H54 (cell line): ENCODE measurements around the gene SMOC1.
A peak's percentile ranks its signal among the peaks of the same experiment; 100 is the strongest.

ENCODE experiments used
- DNase-seq: peaks from one replicate; pipeline ENCODE4 v3.0.0; 2011; ENCODE audit warnings: low spot score, mixed read lengths; ENCODE audit not compliant: insufficient read length
- FAIRE-seq: peaks from 3 replicates; lab custom pipeline; 2011; peaks lifted over from hg19 to GRCh38; lab: Jason Lieb, UNC
- POLR2A ChIP-seq: IDR thresholded peaks from 2 replicates; pipeline ENCODE4 v1.6.1; 2011; ENCODE audit warnings: low read depth, mild to moderate bottlenecking, low read length

The SMOC1 gene

DNA sequence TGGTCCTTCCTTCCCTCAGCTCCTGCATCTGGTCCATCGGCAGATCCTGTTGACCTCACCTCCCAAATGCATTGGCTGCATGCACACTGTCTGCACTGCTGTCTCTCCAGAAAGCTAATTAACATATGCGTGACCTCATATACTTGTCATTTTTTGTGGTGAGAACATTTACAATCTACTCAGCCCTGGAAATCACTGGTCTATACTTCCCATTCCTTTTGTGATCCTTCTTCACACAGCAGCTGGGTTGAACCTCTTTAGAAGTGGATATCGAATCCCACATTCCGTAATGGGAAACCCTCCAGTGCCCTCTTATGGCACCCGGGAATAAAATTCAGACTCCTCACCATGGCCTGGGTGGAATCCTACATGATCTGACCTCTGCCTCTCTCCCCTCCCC lies 45.0 kb downstream of the SMOC1 start:
- TF ChIP-seq POLR2A = no peak
- DNase-seq (no peak), FAIRE-seq (no peak)

DNA sequence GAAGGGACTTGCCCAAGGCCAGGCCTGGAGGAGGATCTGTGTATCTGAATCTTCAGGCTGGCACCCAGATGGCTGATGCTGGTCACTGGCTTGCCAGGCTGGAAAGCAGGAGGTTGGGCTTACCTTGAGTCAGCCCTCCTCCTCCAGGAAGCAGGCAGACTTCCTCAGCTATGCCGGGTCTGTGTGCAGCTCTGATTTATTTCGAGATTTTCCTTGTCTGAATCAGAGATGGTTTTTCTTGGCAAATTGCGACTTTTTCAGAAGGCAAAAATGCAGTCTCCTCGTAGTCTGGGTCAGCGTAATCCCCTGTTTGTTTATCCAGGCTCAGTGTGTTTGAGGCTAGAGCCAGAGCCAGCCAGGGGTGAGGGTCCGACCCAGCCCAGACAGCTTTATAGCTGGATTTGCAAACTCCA lies 48.9 kb downstream of the SMOC1 start:
- TF ChIP-seq POLR2A = no peak
- FAIRE-seq = no peak
- peak; percentile 13 for DNase-seq

DNA sequence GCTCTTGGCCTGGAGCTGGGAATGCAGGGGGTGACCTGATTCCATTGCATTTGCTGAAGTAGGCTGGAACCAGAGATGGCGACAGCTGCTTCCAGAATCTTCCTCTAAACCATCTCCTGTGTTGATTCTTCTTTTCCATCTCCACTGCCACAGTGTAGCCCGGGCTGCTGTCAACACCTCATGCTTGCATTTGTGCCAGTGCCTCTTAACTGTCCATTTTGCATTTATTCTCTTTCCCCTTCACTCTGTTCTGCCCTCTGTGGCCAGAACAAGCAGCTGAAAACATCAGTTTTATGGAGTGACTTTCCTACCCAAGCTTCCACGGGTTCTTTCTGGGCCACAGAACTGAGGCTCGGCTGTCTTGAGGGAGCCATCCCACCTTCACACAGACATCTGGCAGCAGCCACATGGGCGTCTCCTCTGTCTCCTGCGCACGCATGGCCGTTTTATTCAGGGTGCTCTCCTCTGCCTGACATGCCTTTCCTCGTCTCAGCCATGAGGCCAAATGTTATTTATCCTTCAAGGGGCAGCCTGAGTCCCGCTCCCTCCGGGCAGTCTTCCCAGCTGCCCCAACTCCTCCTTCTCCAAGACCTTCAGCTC lies 51.7 kb downstream of the SMOC1 start:
- FAIRE-seq (no peak), DNase-seq (no peak)
- TF ChIP-seq POLR2A = no peak

DNA sequence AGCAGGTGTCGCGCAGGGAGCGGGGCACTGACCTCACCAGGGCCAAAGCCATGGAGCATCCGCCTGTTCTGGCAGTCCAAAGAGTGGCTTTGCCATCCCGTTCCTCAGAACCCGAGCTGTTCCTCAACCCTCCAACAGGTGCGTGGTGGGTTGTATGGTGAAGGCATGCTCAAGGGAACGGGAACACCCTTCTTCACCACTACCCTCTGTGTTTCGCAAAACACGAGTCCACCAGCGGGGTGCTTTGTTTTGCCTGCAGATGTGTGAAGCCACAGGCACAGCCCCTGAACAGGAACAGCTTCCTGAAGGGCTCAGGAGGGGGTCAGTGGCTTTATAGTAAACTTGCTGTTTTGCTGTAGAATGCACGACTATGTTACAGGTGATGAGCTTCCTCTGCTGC lies 52.7 kb downstream of the SMOC1 start:
- FAIRE-seq = no peak
- no peak for TF ChIP-seq POLR2A
- no peak for DNase-seq

DNA sequence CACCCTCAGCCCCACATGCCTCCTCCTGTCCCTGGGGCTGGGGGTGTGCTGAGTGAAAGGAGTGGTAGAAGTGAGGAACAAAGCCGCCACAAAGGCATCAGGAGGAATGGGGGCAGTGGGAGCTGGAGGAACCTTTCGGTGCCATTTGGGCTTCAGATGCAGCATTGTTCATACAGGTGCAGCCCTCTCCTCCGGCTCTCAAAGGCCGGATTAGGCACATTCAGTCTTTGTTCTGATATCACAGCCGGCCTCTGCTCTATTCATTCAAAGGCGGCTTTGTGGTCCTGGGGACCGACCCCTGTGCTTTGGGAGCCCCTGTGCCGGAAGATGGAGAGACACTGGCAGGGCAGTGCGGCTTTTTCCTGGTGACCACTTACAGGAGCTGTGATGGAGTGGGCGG lies 53.2 kb downstream of the SMOC1 start:
- FAIRE-seq (no peak), DNase-seq (no peak)
- no peak for TF ChIP-seq POLR2A

DNA sequence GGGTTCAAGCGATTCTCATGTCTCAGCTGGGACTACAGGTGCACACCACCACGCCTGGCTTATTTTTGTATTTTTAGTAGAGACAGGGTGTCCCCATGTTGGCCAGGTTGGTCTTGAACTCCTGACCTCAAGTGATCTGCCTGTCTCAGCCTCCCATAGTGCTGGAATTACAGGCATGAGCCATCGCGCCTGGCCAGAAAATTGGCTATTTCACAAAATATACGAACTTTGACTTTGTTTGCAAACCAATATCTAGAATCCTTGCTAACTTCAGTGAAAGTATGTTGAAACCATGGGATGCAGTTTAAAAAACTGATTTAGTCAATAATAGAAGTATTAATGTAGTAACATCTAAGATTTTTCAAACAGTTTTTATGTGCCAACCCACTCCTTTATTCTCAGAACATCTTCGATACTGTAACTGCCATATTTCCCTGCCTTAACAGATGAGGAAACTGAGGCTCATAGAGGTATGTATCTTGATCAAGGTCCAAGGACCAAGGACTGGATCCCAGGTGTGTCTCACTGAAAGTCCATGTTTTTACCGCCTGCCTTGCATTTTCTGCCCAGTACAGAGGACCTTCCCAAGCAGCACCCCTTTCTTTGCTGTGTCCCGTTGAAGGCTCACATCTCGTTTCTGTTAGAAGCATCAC lies 54.5 kb downstream of the SMOC1 start:
- TF ChIP-seq POLR2A = no peak
- DNase-seq (no peak), FAIRE-seq (no peak)

DNA sequence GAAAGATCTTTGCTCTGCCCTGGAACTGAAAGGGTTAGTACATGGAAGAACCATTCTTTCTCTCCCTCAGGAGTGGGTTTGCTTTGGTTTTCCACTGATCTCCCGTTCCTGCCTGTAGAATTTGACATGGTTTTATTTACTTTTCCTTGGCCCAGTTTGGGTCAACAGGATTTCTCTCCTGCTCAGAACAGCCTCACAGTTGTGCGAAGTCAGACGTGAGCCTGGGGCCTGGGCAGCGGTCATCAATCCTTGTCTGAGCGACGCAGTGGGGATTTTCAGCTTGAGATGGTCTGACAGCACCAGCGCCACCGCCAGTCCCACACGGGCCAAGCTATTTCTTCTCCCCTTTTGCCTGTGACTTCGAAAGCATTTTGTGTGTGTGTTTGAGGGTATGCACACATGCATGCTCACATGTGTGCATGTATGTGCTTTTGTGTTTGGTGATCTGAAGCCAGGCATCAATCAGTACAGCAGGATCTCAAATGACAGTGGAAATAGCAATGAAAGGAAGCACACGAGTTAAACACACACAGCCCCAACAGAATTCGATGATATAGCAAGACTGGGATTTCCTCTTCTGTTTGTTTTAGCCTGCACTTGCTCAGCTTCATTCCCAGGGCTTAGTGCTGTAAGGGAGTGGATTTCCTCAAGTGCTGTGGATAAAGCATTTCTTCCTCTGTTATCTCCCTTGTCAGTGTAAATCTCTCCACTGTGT lies 58.3 kb downstream of the SMOC1 start:
- FAIRE-seq = no peak
- TF ChIP-seq POLR2A = no peak
- DNase-seq = no peak

DNA sequence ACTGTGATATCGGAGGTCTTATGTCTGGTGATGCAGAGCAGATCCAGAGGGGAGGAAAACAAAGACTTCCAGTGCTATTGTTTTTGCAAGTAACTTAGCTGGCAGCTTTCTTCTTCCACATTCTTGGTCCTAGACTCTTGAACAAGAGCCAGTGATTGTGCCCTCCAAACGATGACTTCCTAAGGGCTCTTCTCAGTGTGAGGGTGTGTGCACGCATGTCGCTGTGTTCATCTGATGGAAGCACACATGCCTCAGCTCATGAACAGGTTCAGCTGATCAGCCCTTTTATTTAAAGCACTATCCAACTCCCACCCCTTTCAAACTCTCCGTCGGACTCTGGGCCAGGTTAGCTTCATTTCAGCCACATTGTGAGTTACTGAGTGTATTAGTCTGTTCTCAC lies 59.5 kb downstream of the SMOC1 start:
- no peak for TF ChIP-seq POLR2A
- no peak for FAIRE-seq

DNA sequence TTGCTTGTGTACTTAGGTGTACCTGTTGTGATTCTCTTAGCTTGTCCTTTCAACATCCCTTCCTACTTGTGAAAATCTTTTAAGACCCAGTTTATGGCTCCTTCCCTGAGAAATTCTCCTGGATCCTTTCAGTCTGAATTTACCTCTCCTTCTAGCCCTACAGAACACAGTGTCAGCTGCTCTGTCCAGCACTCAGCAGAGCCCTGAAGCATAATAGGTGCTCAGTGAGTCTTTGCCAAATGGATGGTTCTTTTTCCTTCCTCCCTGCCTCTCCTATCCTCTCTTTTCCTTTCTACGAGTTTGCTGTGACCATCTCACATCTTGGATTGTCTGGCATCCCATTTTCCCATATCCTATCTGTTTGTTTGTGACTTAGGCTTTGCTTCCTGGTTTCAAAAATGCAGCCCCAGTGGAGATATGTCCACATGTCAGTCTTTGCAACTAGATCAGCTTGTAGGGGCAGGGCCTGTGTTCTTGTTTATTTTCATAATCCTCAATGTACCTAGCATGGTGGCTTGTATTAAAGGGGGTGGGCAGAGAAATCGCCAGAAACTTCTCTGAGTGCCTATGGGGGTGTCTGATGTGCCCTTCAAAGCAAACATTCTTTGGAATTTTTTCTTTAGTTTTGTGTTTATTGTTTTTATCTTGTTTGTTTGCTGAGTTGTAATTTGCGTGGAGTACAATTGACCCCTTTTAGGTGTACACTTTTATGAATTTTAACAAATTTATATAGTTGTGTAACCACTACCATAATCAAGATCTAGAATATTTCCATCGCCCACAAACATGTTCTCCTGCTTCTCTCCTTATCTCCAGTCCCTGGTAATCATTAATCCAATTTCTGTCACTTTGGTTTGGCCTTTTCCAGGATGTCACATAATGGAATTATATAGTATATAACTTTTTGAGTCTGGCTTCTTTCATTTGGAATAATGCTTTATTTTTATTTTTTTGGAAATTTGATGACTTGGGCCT lies 62.8 kb downstream of the SMOC1 start:
- FAIRE-seq (no peak), DNase-seq (no peak)
- TF ChIP-seq POLR2A = no peak

More for the DNA sequence above, 59.5 kb downstream of the SMOC1 start:
- no peak for DNase-seq

DNA sequence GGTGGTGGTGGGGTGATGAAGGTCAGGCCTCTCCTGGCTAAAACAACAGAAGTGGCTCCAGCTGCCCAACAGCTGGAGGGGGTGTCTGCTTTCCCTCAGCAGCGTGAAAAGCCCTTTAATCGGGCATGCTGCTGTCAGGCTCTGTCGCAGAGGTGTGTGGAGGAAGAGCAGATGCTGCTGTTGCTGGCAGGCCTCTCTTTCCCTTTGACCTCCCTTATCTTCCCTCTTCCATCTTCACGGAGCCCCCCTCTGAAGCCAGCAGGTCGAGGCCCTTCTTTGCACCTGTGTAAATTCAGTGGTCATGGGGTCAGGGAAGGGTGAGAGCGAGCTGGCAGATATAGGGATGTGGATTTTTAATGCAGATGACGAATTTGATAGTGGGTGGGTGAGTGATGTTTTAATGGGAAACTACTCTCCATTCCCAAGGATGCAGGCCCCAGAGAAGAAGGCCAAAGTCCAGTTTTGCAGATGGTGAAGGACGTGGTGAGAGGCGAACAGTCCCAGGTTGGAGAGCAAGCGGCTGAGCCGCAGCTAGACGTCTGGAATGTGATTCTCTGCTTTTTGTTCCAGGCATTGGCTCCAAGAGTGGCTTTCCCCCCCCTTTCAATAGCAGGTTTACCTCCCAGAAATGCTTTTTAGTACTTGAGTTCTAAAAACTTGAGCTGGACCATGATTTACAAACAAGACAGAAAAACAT lies 64.0 kb downstream of the SMOC1 start:
- no peak for TF ChIP-seq POLR2A
- DNase-seq (no peak), FAIRE-seq (no peak)

DNA sequence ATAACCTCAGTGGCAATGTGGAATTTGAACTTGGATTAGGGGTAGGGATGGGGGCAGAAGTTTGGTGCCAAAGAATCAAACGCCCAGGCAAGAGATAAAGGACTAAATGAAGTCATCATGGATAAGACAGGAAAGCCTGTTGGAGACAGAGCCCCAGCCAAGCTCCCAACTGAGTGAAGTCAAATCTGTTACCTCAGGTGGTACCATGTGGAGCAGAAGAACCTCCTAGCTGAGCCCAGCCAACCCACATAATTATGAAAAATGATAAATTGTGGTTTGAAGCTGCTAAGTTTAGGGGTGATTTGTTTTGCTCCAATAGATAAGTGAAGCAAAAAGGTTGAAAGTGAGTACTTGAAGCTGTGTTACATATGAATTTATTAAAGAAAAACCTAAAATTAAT lies 66.1 kb downstream of the SMOC1 start:
- TF ChIP-seq POLR2A = no peak
- DNase-seq (no peak), FAIRE-seq (no peak)

DNA sequence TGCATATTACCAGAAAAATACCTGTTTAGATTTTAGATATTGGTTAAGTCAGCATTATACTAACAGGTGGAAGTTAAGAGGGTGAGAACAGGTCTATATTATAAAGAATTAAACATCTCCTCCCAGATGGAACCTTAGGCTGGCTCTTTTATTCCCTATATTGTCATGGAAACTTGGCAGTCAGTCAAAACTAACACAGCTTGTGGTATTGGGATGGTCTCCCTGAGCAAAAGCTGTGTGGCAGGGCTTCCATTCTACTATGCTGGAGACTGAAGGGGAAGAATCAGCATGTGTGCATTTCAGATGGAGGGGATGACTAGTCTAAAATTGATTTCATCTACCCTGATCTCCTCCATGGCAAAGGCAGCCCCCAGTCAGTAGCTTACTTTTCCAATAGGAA lies 66.7 kb downstream of the SMOC1 start:
- no peak for TF ChIP-seq POLR2A
- no peak for FAIRE-seq
- DNase-seq = no peak

DNA sequence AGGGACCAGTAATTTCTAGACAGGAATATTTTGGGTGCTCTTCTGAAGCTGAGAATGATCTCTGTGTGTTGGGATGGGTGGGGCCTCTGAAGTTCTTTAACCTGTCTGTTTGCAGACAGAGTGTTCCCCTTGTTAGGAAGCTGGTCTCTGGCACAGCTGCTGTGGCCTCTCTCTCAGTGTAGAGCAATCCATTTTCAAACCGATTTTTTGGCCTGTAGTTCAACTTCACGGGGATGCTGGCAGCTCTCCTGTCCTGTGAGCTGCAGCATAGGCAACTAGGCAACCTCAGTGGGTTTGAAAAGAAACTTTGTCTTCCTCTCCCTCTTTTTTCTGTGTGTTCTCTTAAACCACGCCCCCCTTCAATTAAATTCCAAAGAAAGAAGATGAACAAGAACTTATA lies 69.1 kb downstream of the SMOC1 start:
- no peak for DNase-seq
- TF ChIP-seq POLR2A = no peak
- no peak for FAIRE-seq
